Natural killer cell treated with Interleukin-12 subunit alpha and Interleukin-12 subunit beta and Interleukin-15 and Interleukin-18, amount 100 ng/mL, for 72 hours (primary cell): ENCODE data around the gene SLC29A3. TPM values are rescaled to one million over a fixed set of nuclear protein-coding genes. Genes with fewer than 3 reads are reported as not detected.

Experiments
- ATAC-seq, 2 donors: fragments of 150-1000 bp; cut with Tn5 transposase in 1 of 2; sonication (Bioruptor Pico), chemical (Tn5 transposase) in 1 of 2; 2 replicates each; pipeline ENCODE4 v1.10.0; 2021
- DNase-seq: peaks from one replicate; pipeline ENCODE4 v3.0.0; 2022; ENCODE audit warnings: low spot score
- H3K27ac Mint-ChIP-seq, 2 donors: 1 replicate in 1 of 2; 2 replicates in 1 of 2; pipeline ENCODE4 v1.8.0; 2022; ENCODE audit warnings: mixed read lengths in 2 of 2, mild to moderate bottlenecking in 1 of 2, moderate library complexity in 1 of 2
- H3K27me3 Mint-ChIP-seq, 2 donors: 1 replicate in 1 of 2; 2 replicates in 1 of 2; pipeline ENCODE4 v1.8.0; 2022; ENCODE audit warnings: mixed read lengths in 2 of 2
- H3K36me3 Mint-ChIP-seq: one replicate; pipeline ENCODE4 v1.8.0; 2022; ENCODE audit warnings: mixed read lengths
- H3K4me1 Mint-ChIP-seq, 2 donors: 1 replicate in 1 of 2; 2 replicates in 1 of 2; pipeline ENCODE4 v1.8.0; 2022; ENCODE audit warnings: low read depth in 2 of 2, mixed read lengths in 2 of 2, mild to moderate bottlenecking in 1 of 2
- H3K4me3 Mint-ChIP-seq: one replicate; pipeline ENCODE4 v1.8.0; 2022; ENCODE audit warnings: mixed read lengths
- H3K9me3 Mint-ChIP-seq: 2 replicates; pipeline ENCODE4 v1.8.0; 2022; ENCODE audit warnings: mixed read lengths
- total RNA-seq, 2 donors: library from RNA; stranded (reverse); gene quantifications; one replicate each; pipeline ENCODE4 v1.2.3, GENCODE V29; 2022

SLC29A3 gene
- total RNA-seq, 2 donors from 2014 or later, result 3.4 to 3.6 TPM

DNA sequence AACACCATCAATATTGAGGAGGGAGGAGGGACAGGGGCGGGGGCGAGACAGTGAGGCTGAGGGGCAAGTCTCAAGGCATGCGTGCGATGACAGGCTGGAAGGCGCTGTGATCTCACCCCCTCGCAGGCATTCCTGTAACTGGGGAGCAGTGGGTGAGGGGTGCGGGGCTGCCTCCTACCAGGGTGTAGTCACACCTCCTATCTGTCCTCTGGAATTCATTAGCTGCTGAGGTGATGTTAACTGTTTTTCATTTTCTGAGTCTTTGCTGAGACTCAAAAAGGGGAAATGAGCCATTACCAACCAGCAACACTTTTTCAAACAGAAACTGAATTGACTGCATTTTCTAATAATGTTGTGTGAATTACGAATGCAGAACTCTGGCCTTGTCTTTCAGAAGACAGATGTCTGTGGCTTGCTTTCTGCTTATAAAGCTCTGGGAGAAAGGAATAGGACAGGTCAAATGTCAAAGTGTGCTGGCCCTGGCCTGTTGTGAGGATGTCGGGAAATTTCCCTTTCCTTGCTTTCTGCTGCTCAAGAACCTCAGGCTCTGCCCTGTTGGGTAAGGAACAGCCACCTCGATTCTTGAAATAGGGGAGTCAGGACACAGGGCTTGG is 53.9 kb downstream of the SLC29A3 start:
- no peak overlapping the region for H3K27ac Mint-ChIP-seq
- H3K4me1 Mint-ChIP-seq, result peaks cover 6 to 7% of the 10 kb centered on the region in 2 donors
- ATAC-seq (no peak), DNase-seq (no peak)
- H3K9me3 Mint-ChIP-seq, result no peaks in the 10 kb centered on the region
- H3K4me3 Mint-ChIP-seq, result no peak overlapping the region
- H3K36me3 Mint-ChIP-seq, result no peaks in the 10 kb centered on the region
- H3K27me3 Mint-ChIP-seq, result peaks cover 6 to 7% of the 10 kb centered on the region in 2 donors

GRCh38 chr10:71374481-71375233 is 55.6 kb downstream of the SLC29A3 start:
- H3K27me3 Mint-ChIP-seq, result peaks cover 6 to 7% of the 10 kb centered on the region in 2 donors
- H3K4me1 Mint-ChIP-seq, result peaks cover 6 to 7% of the 10 kb centered on the region in 2 donors
- ATAC-seq (no peak), DNase-seq (no peak)
- H3K36me3 Mint-ChIP-seq, result no peaks in the 10 kb centered on the region
- H3K4me3 Mint-ChIP-seq, result no peak overlapping the region
- H3K27ac Mint-ChIP-seq, result no peak overlapping the region
- H3K9me3 Mint-ChIP-seq, result no peaks in the 10 kb centered on the region

DNA sequence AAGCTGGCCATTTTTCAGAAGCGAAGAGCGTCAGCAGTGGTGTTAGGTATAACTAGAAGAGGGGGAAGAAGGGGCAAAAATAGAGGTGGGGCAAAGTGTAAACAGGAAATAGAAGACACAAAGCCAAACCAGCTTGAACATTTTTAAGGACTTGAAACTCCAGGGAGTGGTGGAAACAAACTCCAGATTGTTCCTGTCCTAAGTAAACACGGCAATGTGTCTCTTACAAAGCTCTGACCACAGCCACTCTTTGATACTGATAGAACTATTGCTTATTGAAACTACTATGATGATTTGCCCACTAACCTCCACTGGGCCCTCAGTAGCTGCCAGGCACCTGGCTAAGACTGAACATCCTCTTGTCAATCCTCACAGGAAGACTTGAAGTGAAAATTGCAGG is 56.9 kb downstream of the SLC29A3 start:
- no peak for DNase-seq
- no peaks in the 10 kb centered on the region for H3K9me3 Mint-ChIP-seq
- no peaks in the 10 kb centered on the region for H3K36me3 Mint-ChIP-seq
- H3K27me3 Mint-ChIP-seq, result peaks cover 6% of the 10 kb centered on the region in 2 donors
- H3K4me1 Mint-ChIP-seq, result peaks cover 6 to 7% of the 10 kb centered on the region in 2 donors
- H3K27ac Mint-ChIP-seq, result peak overlapping the region in 1 of 2 donors; percentile 40
- ATAC-seq, result no peak
- peak overlapping the region; percentile 58 for H3K4me3 Mint-ChIP-seq

DNA sequence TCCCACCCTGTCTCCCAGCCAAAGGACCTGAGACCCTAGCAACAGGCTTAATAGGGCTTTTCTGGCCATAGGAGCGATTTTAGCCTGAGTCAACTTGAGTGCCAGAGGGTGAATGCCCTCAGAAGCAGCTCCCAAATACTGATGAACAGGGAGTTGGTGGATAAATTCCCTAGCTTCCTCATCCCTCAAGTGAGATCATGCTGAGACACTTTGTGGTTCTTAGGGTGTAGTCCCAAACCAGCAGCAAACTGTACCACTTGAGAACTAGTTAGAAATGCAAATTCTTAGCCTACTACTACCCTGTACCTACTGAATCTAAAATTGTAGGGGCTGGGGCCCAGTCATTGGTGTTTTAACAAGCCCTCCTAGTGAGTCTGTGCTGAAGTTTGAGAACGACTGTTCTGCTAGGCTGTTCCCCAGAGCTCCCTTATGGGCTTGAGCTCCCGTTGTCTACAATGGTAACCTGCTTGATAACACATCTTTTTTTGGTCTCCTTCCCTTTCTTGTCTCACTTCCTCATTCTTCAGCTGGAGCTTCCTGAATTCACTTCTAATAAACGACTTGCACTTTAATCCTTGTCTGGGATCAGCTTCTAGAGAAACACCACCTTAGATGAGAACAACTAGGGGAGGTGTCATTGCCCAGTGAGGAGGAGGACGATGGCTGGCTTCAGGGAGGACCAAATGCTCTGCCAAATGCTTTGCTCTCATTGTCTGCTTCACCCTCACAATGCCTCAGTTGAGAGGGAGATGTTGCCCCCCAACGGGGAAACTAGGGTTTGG is 59.5 kb downstream of the SLC29A3 start:
- Mint-ChIP-seq H3K27ac (no peak overlapping the region), H3K36me3 (no peaks in the 10 kb centered on the region), H3K9me3 (no peaks in the 10 kb centered on the region), H3K4me3 (no peak overlapping the region), H3K4me1 (peaks cover 6 to 7% of the 10 kb centered on the region in 2 donors), H3K27me3 (no peaks in the 10 kb centered on the region)
- DNase-seq (no peak), ATAC-seq (no peak)

DNA sequence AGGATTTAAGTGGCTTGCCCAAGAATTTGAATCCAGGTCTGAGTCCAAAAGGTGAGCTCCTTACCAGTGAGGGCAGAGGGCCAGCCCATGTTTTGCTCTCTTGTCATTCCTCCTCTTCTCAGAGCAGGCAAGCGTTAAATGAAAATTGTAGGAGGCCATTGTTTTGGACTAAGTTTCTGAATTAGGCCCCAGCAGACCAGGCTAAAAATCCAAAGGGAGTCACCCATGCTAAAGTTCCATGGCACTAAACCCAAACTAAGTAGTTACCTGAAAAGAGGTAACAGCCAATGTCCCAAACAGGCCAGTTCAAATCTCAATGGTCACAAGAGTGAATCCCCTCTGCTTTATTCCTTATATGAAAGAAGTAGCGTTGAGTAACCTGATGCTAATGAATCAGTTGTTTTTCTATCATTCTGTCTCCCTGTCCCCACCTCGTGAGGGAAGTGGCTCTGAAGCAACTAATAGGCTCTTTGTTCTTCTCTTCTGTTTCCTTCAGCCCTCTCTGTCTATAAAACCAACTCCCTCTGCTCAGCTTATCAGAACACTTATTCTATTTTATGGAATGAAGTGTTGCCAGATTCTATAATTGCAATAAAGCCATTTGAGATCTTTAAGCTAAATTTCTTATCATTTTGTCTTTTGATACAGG is 60.2 kb downstream of the SLC29A3 start:
- peaks cover 6 to 7% of the 10 kb centered on the region in 2 donors for H3K4me1 Mint-ChIP-seq
- H3K9me3 Mint-ChIP-seq, result no peaks in the 10 kb centered on the region
- no peaks in the 10 kb centered on the region for H3K27me3 Mint-ChIP-seq
- ATAC-seq (no peak), DNase-seq (no peak)
- H3K4me3 Mint-ChIP-seq, result no peak overlapping the region
- H3K36me3 Mint-ChIP-seq, result no peaks in the 10 kb centered on the region
- H3K27ac Mint-ChIP-seq, result no peak overlapping the region

DNA sequence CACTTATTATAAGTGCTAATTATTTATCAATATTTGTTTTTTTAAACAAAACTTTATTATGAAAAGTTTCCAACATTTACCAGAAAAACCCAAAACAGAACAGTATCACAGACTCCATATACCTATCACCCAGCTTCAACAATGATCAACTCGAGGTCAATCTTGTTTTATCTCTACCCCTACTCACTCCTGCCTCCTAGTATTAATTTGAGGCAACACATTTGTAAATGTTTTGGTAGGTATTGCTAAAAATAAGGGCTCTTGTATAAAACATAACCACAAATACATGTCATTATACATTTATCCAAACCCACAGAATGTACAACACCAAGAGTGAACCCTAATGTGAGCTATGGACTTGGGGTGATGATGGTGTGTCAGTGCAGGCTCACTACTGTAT is 61.8 kb downstream of the SLC29A3 start:
- DNase-seq (no peak), ATAC-seq (no peak)
- no peaks in the 10 kb centered on the region for H3K36me3 Mint-ChIP-seq
- H3K9me3 Mint-ChIP-seq, result no peaks in the 10 kb centered on the region
- peaks cover 5 to 6% of the 10 kb centered on the region in 2 donors for H3K4me1 Mint-ChIP-seq
- no peak overlapping the region for H3K4me3 Mint-ChIP-seq
- H3K27ac Mint-ChIP-seq, result no peak overlapping the region
- H3K27me3 Mint-ChIP-seq, result no peaks in the 10 kb centered on the region

- Mint-ChIP-seq H3K27me3 (no peaks in the 10 kb centered on the region), H3K4me3 (no peak overlapping the region), H3K4me1 (peaks cover 5 to 6% of the 10 kb centered on the region in 2 donors), H3K9me3 (no peaks in the 10 kb centered on the region), H3K27ac (no peak overlapping the region), H3K36me3 (no peaks in the 10 kb centered on the region)
- DNase-seq (no peak), ATAC-seq (no peak)
Measured at GRCh38 chr10:71381611-71382010, 62.6 kb downstream of the SLC29A3 start.

DNA sequence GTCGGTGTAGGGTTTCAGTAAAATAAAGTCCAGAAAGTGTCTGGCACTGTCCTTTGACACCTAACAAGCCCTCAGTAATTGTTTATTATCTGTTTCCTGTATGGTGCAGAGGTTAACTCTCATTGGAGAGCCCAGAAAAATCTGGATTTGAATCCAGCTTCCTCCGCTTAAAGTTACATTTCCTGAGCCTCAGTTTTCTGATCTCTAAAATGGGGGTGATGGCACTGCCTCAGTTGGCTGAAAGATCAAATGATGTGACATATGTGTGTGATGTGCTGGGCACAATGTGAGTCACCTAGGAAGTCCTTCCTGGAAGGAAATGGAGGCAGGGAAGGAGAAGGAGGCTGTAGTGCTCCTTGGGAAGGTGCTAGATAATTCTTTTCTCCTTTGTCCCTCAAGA is 63.0 kb downstream of the SLC29A3 start:
- ATAC-seq (no peak), DNase-seq (no peak)
- Mint-ChIP-seq H3K4me1 (peaks cover 5 to 6% of the 10 kb centered on the region in 2 donors), H3K9me3 (no peaks in the 10 kb centered on the region), H3K36me3 (no peaks in the 10 kb centered on the region), H3K4me3 (no peak overlapping the region), H3K27me3 (no peaks in the 10 kb centered on the region), H3K27ac (no peak overlapping the region)

- no peaks in the 10 kb centered on the region for H3K36me3 Mint-ChIP-seq
- DNase-seq (no peak), ATAC-seq (no peak)
- no peak overlapping the region for H3K27ac Mint-ChIP-seq
- peaks cover under 1% of the 10 kb centered on the region in 2 donors for H3K4me1 Mint-ChIP-seq
- no peaks in the 10 kb centered on the region for H3K9me3 Mint-ChIP-seq
- no peaks in the 10 kb centered on the region for H3K27me3 Mint-ChIP-seq
- no peak overlapping the region for H3K4me3 Mint-ChIP-seq
Measured at GRCh38 chr10:71382757-71383156, 63.7 kb downstream of the SLC29A3 start.

DNA sequence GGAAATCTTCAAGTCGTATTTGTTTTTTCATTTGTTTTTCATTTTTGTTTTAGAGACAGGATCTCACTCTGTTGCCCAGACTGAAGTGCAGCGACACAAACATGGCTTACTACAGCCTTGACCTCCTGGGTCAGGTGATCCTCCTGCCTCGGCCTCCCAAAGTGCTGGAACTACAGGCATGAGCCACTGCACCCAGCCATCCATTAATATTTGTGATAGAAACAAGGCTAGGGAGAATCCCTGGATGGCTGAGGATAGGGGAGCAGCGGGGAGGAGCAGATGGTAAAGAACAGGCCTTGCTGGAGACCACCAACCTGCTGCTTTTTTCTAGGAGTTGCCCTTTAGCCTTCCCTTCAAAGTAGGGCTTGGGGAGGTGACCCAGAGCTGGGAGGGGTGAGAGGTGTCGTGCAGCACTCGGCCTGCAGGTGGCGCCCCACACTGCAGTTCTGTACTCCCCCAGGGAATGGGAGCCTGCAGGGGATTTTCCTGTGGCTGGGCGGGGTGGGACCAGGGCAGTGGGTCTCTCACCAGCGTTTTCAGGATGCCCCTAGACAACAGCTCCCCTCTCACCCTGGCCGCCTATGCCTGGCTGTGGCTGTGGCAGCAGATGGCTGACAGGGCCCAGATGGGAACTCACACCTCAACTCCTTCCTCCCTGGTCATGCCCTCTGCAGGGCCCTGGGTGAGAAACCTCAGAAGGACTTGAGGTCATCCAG is 65.1 kb downstream of the SLC29A3 start:
- Mint-ChIP-seq H3K9me3 (no peaks in the 10 kb centered on the region), H3K4me3 (no peak overlapping the region), H3K27ac (no peak overlapping the region), H3K36me3 (no peaks in the 10 kb centered on the region), H3K4me1 (no peaks in the 10 kb centered on the region), H3K27me3 (peaks cover 2 to 11% of the 10 kb centered on the region in 2 donors)
- peak; percentile 84 for DNase-seq
- ATAC-seq, result peak; percentile 79 to 88

GRCh38 chr10:71388171-71388570 is 69.1 kb downstream of the SLC29A3 start:
- DNase-seq (no peak), ATAC-seq (no peak)
- Mint-ChIP-seq H3K4me3 (no peak overlapping the region), H3K4me1 (no peaks in the 10 kb centered on the region), H3K27ac (no peak overlapping the region), H3K36me3 (no peaks in the 10 kb centered on the region), H3K9me3 (no peaks in the 10 kb centered on the region), H3K27me3 (peaks cover 12 to 23% of the 10 kb centered on the region in 2 donors)

- peaks cover 18 to 25% of the 10 kb centered on the region in 2 donors for H3K27me3 Mint-ChIP-seq
- no peaks in the 10 kb centered on the region for H3K36me3 Mint-ChIP-seq
- DNase-seq (no peak), ATAC-seq (no peak)
- no peaks in the 10 kb centered on the region for H3K4me1 Mint-ChIP-seq
- no peaks in the 10 kb centered on the region for H3K9me3 Mint-ChIP-seq
- H3K4me3 Mint-ChIP-seq, result no peak overlapping the region
- no peak overlapping the region for H3K27ac Mint-ChIP-seq
Measured at GRCh38 chr10:71388583-71389310, 69.7 kb downstream of the SLC29A3 start.
